NCI-H187 treated with DMSO at 0.1 percent for 48 hours (cell line): ENCODE measurements around the gene CSNK1D.
"Not testable (repeated sequence)": the region's sequence is repeated elsewhere in the genome, so short reads cannot be mapped to it uniquely, and the experiment has no call there.

Source experiments
- DNase-seq: peaks from one replicate; lab custom pipeline; 2025; lab: John Stamatoyannopoulos, UW

CSNK1D gene

GRCh38 chr17:82274134-82275020 is 877 bp upstream of the CSNK1D start:
- DNase-seq, result no peak

GRCh38 chr17:82272495-82273326 is 789 bp downstream of the CSNK1D start:
- DNase-seq, result no peak

GRCh38 chr17:82271401-82271800 is 2.1 kb downstream of the CSNK1D start:
- no peak for DNase-seq

- DNase-seq, result no peak
Measured at GRCh38 chr17:82270651-82271050, 2.8 kb downstream of the CSNK1D start.

- no peak for DNase-seq
Measured at GRCh38 chr17:82269882-82270500, 3.5 kb downstream of the CSNK1D start.

GRCh38 chr17:82269138-82269881 is 4.2 kb downstream of the CSNK1D start:
- DNase-seq, result no peak

GRCh38 chr17:82267575-82268379 is 5.7 kb downstream of the CSNK1D start:
- DNase-seq, result no peak

- no peak for DNase-seq
Measured at GRCh38 chr17:82266142-82266541, 7.4 kb downstream of the CSNK1D start.

GRCh38 chr17:82263641-82264040 is 9.9 kb downstream of the CSNK1D start:
- no peak for DNase-seq

GRCh38 chr17:82262344-82262743 is 11.2 kb downstream of the CSNK1D start:
- DNase-seq, result no peak

GRCh38 chr17:82259972-82260961 is 13.2 kb downstream of the CSNK1D start:
- not testable (repeated sequence) for DNase-seq

- no peak for DNase-seq
Measured at GRCh38 chr17:82258555-82258954, 14.9 kb downstream of the CSNK1D start.

GRCh38 chr17:82257473-82257872 is 16.0 kb downstream of the CSNK1D start:
- DNase-seq, result no peak

GRCh38 chr17:82256242-82256885 is 17.1 kb downstream of the CSNK1D start:
- no peak for DNase-seq

GRCh38 chr17:82255402-82255972 is 18.0 kb downstream of the CSNK1D start:
- DNase-seq, result no peak

GRCh38 chr17:82254746-82255145 is 18.8 kb downstream of the CSNK1D start:
- not testable (repeated sequence) for DNase-seq

- DNase-seq, result not testable (repeated sequence)
Measured at GRCh38 chr17:82254096-82254495, 19.4 kb downstream of the CSNK1D start.

- no peak for DNase-seq
Measured at GRCh38 chr17:82253179-82253544, 20.3 kb downstream of the CSNK1D start.
